Liver (tissue), 9 donors: Measurements from ENCODE around the gene ACVR2B. TPM values are rescaled to one million over a fixed set of nuclear protein-coding genes. Genes with fewer than 3 reads are reported as not detected.

Experiments
- DNase-seq: peaks from one replicate; pipeline ENCODE4 v3.0.0-alpha.2; 2017; ENCODE audit warnings: low spot score
- H3K27ac ChIP-seq, 2 donors: one replicate each; pipeline ENCODE4 v1.7.0; 2013; ENCODE audit warnings: inconsistent platforms in 2 of 2, low read length in 2 of 2, control low read depth in 1 of 2, low read depth in 1 of 2, mild to moderate bottlenecking in 1 of 2
- H3K27me3 ChIP-seq, 4 donors: one replicate each; pipeline versions ENCODE4 v1.6.1 to v1.7.0; 2013; ENCODE audit warnings: low read length in 3 of 4, inconsistent platforms in 1 of 4, mild to moderate bottlenecking in 1 of 4, moderate library complexity in 1 of 4; ENCODE audit not compliant: control insufficient read depth in 4 of 4, insufficient read depth in 4 of 4
- H3K36me3 ChIP-seq, 4 donors: one replicate each; pipeline versions ENCODE4 v1.6.1 to v1.7.0; 2013; ENCODE audit warnings: low read length in 3 of 4, mild to moderate bottlenecking in 3 of 4, low read depth in 1 of 4, moderate library complexity in 1 of 4; ENCODE audit not compliant: control insufficient read depth in 4 of 4, insufficient read depth in 3 of 4
- H3K4me1 ChIP-seq, 4 donors: one replicate each; pipeline versions ENCODE4 v1.6.1 to v1.7.0; 2013; ENCODE audit warnings: low read length in 3 of 4, mild to moderate bottlenecking in 3 of 4, moderate library complexity in 1 of 4; ENCODE audit not compliant: control insufficient read depth in 4 of 4, insufficient read depth in 4 of 4
- H3K4me3 ChIP-seq, 3 donors: one replicate each; pipeline versions ENCODE4 v1.6.1 to v1.7.0; 2013; ENCODE audit warnings: low read length in 3 of 3, control low read depth in 1 of 3, low read depth in 1 of 3, mild to moderate bottlenecking in 1 of 3
- H3K9ac ChIP-seq, 2 donors: one replicate each; pipeline ENCODE4 v1.7.0; 2013; ENCODE audit warnings: low read length in 2 of 2, mild to moderate bottlenecking in 2 of 2, moderate library complexity in 2 of 2, control low read depth in 1 of 2, low read depth in 1 of 2
- H3K9me3 ChIP-seq, 4 donors: one replicate each; pipeline versions ENCODE4 v1.6.1 to v1.7.0; 2013; ENCODE audit warnings: low read length in 3 of 4; ENCODE audit not compliant: control insufficient read depth in 4 of 4
- ATF3 ChIP-seq: IDR thresholded peaks from 2 replicates; pipeline ENCODE4 v1.6.1; 2016; ENCODE audit warnings: antibody characterized with exemption
- CTCF ChIP-seq: fragments of 150-350 bp; IDR thresholded peaks from 2 replicates; pipeline ENCODE4 v1.5.1; 2017; ENCODE audit warnings: improper control_type of control experiment, low read depth, low read length; ENCODE audit not compliant: missing input control
- EGR1 ChIP-seq, 2 donors: IDR thresholded peaks; 2 replicates each; pipeline ENCODE4 v1.6.1; 2016 to 2018; ENCODE audit warnings: antibody characterized with exemption in 2 of 2, low read depth in 2 of 2
- FOXA1 ChIP-seq: IDR thresholded peaks from 2 replicates; pipeline ENCODE4 v1.6.1; 2016; ENCODE audit warnings: antibody characterized with exemption
- FOXA2 ChIP-seq: IDR thresholded peaks from 2 replicates; pipeline ENCODE4 v1.6.1; 2016; ENCODE audit warnings: antibody characterized with exemption
- GABPA ChIP-seq, 2 donors: IDR thresholded peaks in 1 of 2; conservative IDR thresholded peaks in 1 of 2; 2 replicates each; pipeline ENCODE4 v1.6.1; 2016; ENCODE audit warnings: antibody characterized with exemption in 2 of 2, mild to moderate bottlenecking in 1 of 2, moderate library complexity in 1 of 2
- HNF4A ChIP-seq, 2 donors: conservative IDR thresholded peaks; 2 replicates each; pipeline ENCODE4 v1.6.1; 2016; ENCODE audit warnings: antibody characterized with exemption in 2 of 2, mild to moderate bottlenecking in 2 of 2
- HNF4G ChIP-seq: IDR thresholded peaks from 2 replicates; pipeline ENCODE4 v1.6.1; 2016; ENCODE audit warnings: antibody characterized with exemption
- JUND ChIP-seq, 2 donors: IDR thresholded peaks; 2 replicates each; pipeline ENCODE4 v1.6.1; 2016; ENCODE audit warnings: antibody characterized with exemption in 2 of 2
- MAX ChIP-seq: IDR thresholded peaks from 2 replicates; pipeline ENCODE4 v1.6.1; 2016; ENCODE audit warnings: antibody characterized with exemption
- NR2F2 ChIP-seq: IDR thresholded peaks from 2 replicates; pipeline ENCODE4 v1.6.1; 2016; ENCODE audit warnings: antibody characterized with exemption
- RAD21 ChIP-seq, 2 donors: IDR thresholded peaks; 2 replicates each; pipeline ENCODE4 v1.6.1; 2016; ENCODE audit warnings: antibody characterized with exemption in 2 of 2, mild to moderate bottlenecking in 2 of 2
- REST ChIP-seq: IDR thresholded peaks from 2 replicates; pipeline ENCODE4 v1.6.1; 2016; ENCODE audit warnings: antibody characterized with exemption, mild to moderate bottlenecking
- RXRA ChIP-seq, 2 donors: IDR thresholded peaks; 2 replicates each; pipeline ENCODE4 v1.6.1; 2017 to 2018; ENCODE audit warnings: antibody characterized with exemption in 2 of 2, mild to moderate bottlenecking in 1 of 2
- SP1 ChIP-seq: IDR thresholded peaks from 2 replicates; pipeline ENCODE4 v1.6.1; 2018; ENCODE audit warnings: antibody characterized with exemption, mild to moderate bottlenecking
- TAF1 ChIP-seq: conservative IDR thresholded peaks from 2 replicates; pipeline ENCODE4 v1.6.1; 2016; ENCODE audit warnings: antibody characterized with exemption, mild to moderate bottlenecking
- YY1 ChIP-seq: IDR thresholded peaks from 2 replicates; pipeline ENCODE4 v1.6.1; 2016; ENCODE audit warnings: antibody characterized with exemption, mild to moderate bottlenecking
- ZBTB33 ChIP-seq: IDR thresholded peaks from 2 replicates; pipeline ENCODE4 v1.6.1; 2016; ENCODE audit warnings: antibody characterized with exemption
- WGBS: extraction: QIAGEN DNeasy Blood & Tissue Kit; methylation state at CpG from one replicate; pipeline ENCODE4 v1.1.7; 2013; 5-methylcytosine and 5-hydroxymethylcytosine counted together
- polyA plus RNA-seq, 2 donors: library from polyadenylated mRNA; stranded (reverse) in 1 of 2; unstranded in 1 of 2; fragments of 200-250 nt in 1 of 2; fragments of >200 nt in 1 of 2; fragmentation: Nextera tagmentation in 1 of 2; extraction: Ambion mirVana in 1 of 2; gene quantifications; one replicate each; pipeline versions ENCODE4 v1.2.1 to v1.2.3, GENCODE V29; 2013 to 2015
- total RNA-seq, 2 donors: library from RNA; depleted of rRNA; stranded (reverse); fragments of >200 nt; gene quantifications; one replicate each; pipeline ENCODE4 v1.2.3, GENCODE V29; 2014
- donor health status: healthy.
- donor health status: healthy.
- donor health status: healthy.
- donor health status: healthy.
- donor health status: healthy.

Gene ACVR2B
- total and polyA plus RNA-seq, 4 donors, result 1.2 to 7.4 (median 4.7) TPM

- H3K4me1 ChIP-seq, result peaks cover 0 to 4% (median under 1%) of the 10 kb centered on the region in 4 donors
- H3K9me3 ChIP-seq, result no peaks in the 10 kb centered on the region
- no peak overlapping the region for H3K4me3 ChIP-seq
- no peaks in the 10 kb centered on the region for H3K27me3 ChIP-seq
- TF ChIP-seq EGR1 (IDR thresholded peaks at IDR 0.05; ENCODE audit: low read depth in 2 of 2) (no peak), RAD21 (IDR thresholded peaks at IDR 0.05) (peak in 1 of 2 donors; percentile 1)
- no peak overlapping the region for H3K9ac ChIP-seq
- H3K36me3 ChIP-seq, result peaks cover 2 to 55% (median 32%) of the 10 kb centered on the region in 4 donors
- WGBS, result 73% methylated on average over 3 of the region's 3 CpGs
- no peak for DNase-seq
- H3K27ac ChIP-seq, result no peak overlapping the region
These were observed 26.4 kb downstream of the ACVR2B start for GRCh38 chr3:38480093-38480445.

- no peak for TF ChIP-seq SP1
- TF ChIP-seq MAX, result no peak
- TF ChIP-seq GABPA (IDR thresholded peaks at IDR 0.05 in 1 of 2, conservative IDR thresholded peaks at IDR 0.05 in 1 of 2), result no peak
- no peak for TF ChIP-seq RXRA (IDR thresholded peaks at IDR 0.05)
- TF ChIP-seq YY1, result no peak
- no peak for TF ChIP-seq FOXA2
- no peak for TF ChIP-seq HNF4G
- TF ChIP-seq REST, result no peak
- no peak for TF ChIP-seq TAF1
- no peak for TF ChIP-seq CTCF
- no peak for TF ChIP-seq RAD21 (IDR thresholded peaks at IDR 0.05)
- no peak for TF ChIP-seq NR2F2
- no peak for TF ChIP-seq JUND (IDR thresholded peaks at IDR 0.05)
- TF ChIP-seq ZBTB33, result no peak
- no peak for TF ChIP-seq HNF4A (conservative IDR thresholded peaks at IDR 0.05)
- no peak for TF ChIP-seq EGR1 (IDR thresholded peaks at IDR 0.05; ENCODE audit: low read depth in 2 of 2)
- no peak for TF ChIP-seq ATF3
- no peak for TF ChIP-seq FOXA1
These were observed 27.2 kb downstream of the ACVR2B start for GRCh38 chr3:38480930-38481329.

More at GRCh38 chr3:38480930-38481329, 27.2 kb downstream of the ACVR2B start:
- Histone ChIP-seq H3K27me3 (no peaks in the 10 kb centered on the region), H3K9ac (no peak overlapping the region), H3K9me3 (no peaks in the 10 kb centered on the region), H3K27ac (no peak overlapping the region), H3K4me3 (no peak overlapping the region), H3K36me3 (peaks cover 2 to 55% (median 32%) of the 10 kb centered on the region in 4 donors), H3K4me1 (no peaks in the 10 kb centered on the region)
- DNase-seq, result no peak
- 99% methylated on average over 2 of the region's 2 CpGs for WGBS
